Measurements from ENCODE around the gene MARCO. TPM values are rescaled to one million over a fixed set of nuclear protein-coding genes. Genes with fewer than 3 reads are reported as not detected.

Gene MARCO
- total and polyA plus RNA-seq, 4 donors, result 0.19 to 3.0 (median 0.44) TPM

DNA sequence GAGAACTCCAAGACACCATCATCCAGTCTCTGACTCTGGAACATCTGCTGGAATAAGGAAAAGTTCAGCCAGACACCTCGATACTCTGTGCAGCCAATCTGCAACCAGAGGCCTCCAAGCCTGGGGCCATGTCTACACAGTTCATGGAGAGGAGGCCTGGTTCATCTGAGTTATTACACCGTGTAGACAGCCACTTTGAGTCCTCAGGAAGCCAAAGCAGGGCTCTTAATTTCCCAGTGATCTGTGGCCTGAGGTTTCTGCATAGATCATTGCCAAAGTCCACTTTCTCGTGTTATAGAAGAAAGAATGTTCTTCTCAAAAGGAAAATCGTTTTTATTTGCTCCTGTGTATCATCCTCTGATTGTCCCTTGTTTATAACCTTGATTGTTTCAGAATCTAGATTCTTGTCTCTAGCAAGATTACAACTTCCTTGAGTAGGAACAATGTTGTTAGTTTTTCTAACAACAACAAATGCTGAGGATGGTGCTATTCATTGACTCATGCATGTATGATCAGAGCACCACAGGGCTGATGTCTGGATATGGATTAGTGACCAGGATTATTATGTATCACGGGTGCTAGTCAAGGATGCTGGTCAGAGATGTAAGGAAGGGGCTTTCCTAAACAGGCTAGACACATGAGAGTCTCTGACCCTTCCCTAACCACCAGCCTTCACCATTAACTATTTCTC lies 30.7 kb upstream of the MARCO start:
- peaks cover 2% of the 10 kb centered on the region for H3K9me3 ChIP-seq (ENCODE audit: control insufficient read depth, insufficient read depth, low read length)
- no peak overlapping the region for H3K27ac ChIP-seq (ENCODE audit: low read depth, low read length)
- H3K36me3 ChIP-seq (ENCODE audit: control insufficient read depth, insufficient read depth, low read length), result no peaks in the 10 kb centered on the region
- no peak overlapping the region for H3K4me3 ChIP-seq (ENCODE audit: low read depth, low read length)
- H3K4me1 ChIP-seq (ENCODE audit: control insufficient read depth, insufficient read depth, low read length), result no peaks in the 10 kb centered on the region
- H3K27me3 ChIP-seq (ENCODE audit: control insufficient read depth, insufficient read depth, low read length), result no peaks in the 10 kb centered on the region
- DNase-seq (ENCODE audit: low read depth in 4 of 6, low spot score in 6 of 6), result no peak
- WGBS (ENCODE audit: insufficient coverage), result 63% methylated on average over 2 of the region's 5 CpGs

GRCh38 chr2:118911936-118912335 lies 30.1 kb upstream of the MARCO start:
- Histone ChIP-seq H3K4me1 (ENCODE audit: control insufficient read depth, insufficient read depth, low read length) (no peaks in the 10 kb centered on the region), H3K27me3 (ENCODE audit: control insufficient read depth, insufficient read depth, low read length) (no peaks in the 10 kb centered on the region), H3K27ac (ENCODE audit: low read depth, low read length) (no peak overlapping the region), H3K36me3 (ENCODE audit: control insufficient read depth, insufficient read depth, low read length) (no peaks in the 10 kb centered on the region), H3K4me3 (ENCODE audit: low read depth, low read length) (no peak overlapping the region), H3K9me3 (ENCODE audit: control insufficient read depth, insufficient read depth, low read length) (no peaks in the 10 kb centered on the region)
- 96% methylated on average over 5 of the region's 8 CpGs for WGBS (ENCODE audit: insufficient coverage)
- no peak for DNase-seq (ENCODE audit: low read depth in 4 of 6, low spot score in 6 of 6)

DNA sequence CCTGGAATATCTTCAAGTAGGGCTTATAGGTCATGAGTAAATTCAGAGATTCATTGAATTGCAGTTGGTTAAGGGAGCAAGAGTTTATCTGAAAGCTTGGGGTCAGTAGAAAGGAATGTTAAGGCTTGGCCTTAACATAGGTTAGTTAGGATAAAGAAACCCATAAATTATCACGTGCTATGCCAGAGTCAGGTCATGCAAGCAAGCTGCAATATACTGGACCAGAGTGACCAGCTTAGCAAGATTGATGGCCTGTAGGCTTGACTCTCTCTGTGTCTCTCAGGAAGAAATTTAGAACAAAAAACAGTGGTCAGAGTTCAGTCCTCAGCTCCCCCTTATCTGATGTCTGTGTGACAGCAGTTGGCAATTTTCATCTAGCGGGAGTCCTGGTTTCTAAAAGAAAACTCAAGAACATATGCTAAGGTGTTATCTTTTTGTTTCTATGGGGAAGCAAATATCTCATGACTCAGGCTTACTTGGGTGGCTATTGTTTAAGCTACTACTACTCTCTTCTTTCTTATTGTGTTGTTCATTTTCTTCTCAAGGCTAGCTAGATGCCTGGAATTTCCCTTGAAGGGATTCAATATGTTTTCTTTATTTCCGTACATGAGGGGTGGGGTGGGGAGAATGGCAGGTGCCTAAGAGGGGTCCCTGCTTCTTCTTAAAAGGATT lies 28.7 kb upstream of the MARCO start:
- WGBS (ENCODE audit: insufficient coverage), result 66% methylated on average over 2 of the region's 3 CpGs
- H3K27me3 ChIP-seq (ENCODE audit: control insufficient read depth, insufficient read depth, low read length), result no peaks in the 10 kb centered on the region
- H3K9me3 ChIP-seq (ENCODE audit: control insufficient read depth, insufficient read depth, low read length), result no peaks in the 10 kb centered on the region

DNA sequence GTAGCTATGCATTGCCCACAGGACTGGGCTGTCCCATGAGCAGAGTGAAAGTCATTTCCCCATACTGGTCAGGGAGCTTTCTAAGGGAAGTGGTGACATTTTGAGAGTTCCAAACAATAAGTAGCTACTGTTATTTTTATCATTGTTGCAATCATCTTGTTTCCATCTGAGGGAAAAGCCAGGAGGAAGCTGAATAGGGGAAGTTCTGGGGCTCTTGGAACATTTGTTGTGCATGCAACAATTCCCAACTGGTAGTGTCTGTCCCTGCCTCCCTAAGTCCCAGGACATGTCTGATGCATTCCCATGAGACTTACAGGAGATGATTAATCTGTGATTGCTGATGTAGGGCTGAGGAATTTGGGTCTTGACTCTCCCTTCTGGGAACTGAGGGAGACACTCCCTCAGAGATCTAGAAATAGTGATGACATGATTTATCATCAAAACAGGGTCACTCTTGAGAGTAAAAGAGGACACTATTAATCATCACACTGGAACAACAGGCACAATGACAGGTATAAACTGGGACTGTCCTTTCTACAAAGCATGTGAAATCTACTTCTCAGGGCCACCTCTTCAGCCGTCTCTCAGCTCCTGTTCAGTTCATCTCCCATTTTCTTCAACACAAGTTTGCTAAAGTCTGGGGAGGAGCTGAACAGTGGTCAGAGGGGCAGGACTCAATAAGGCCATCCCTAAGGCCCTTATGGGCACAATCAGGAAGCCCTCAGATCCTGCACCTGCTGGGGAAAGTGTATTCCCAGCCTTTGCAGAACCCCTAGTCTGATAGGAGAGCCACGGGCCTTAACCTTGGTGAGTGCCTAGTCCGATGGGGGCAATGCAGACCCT lies 28.0 kb upstream of the MARCO start:
- Histone ChIP-seq H3K4me3 (ENCODE audit: low read depth, low read length) (no peak overlapping the region), H3K36me3 (ENCODE audit: control insufficient read depth, insufficient read depth, low read length) (no peaks in the 10 kb centered on the region), H3K9me3 (ENCODE audit: control insufficient read depth, insufficient read depth, low read length) (no peaks in the 10 kb centered on the region), H3K27me3 (ENCODE audit: control insufficient read depth, insufficient read depth, low read length) (no peaks in the 10 kb centered on the region), H3K27ac (ENCODE audit: low read depth, low read length) (no peak overlapping the region), H3K4me1 (ENCODE audit: control insufficient read depth, insufficient read depth, low read length) (no peaks in the 10 kb centered on the region)
- no peak for DNase-seq (ENCODE audit: low read depth in 4 of 6, low spot score in 6 of 6)
- WGBS (ENCODE audit: insufficient coverage), result 91% methylated on average over 2 of the region's 3 CpGs

More for the DNA sequence above, 28.7 kb upstream of the MARCO start:
- Histone ChIP-seq H3K4me3 (ENCODE audit: low read depth, low read length) (no peak overlapping the region), H3K27ac (ENCODE audit: low read depth, low read length) (no peak overlapping the region), H3K36me3 (ENCODE audit: control insufficient read depth, insufficient read depth, low read length) (no peaks in the 10 kb centered on the region), H3K4me1 (ENCODE audit: control insufficient read depth, insufficient read depth, low read length) (no peaks in the 10 kb centered on the region)
- no peak for DNase-seq (ENCODE audit: low read depth in 4 of 6, low spot score in 6 of 6)

- WGBS (ENCODE audit: insufficient coverage), result 86% methylated on average over 9 of the region's 9 CpGs
- H3K9me3 ChIP-seq (ENCODE audit: control insufficient read depth, insufficient read depth, low read length), result no peaks in the 10 kb centered on the region
Measured at GRCh38 chr2:118914721-118915453, 27.1 kb upstream of the MARCO start.

DNA sequence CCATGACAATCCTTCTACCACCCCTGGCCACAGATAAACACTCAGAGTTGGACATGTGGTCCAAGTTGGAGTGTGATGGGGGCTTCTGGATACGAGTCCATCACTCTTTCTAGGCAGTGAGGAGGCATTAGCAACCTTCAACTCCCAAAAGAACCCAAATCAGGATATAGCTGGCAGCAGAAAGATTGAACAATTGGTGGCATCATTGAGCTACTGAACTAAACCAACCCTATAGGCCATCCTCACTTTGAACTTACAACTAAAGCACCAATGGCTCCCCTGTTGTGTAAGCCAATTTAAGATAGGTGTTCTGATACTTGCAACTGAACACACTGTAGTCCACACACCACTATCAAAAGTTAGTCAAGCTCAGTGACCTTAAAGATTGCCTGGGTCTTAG lies 24.0 kb upstream of the MARCO start:
- Histone ChIP-seq H3K9me3 (ENCODE audit: control insufficient read depth, insufficient read depth, low read length) (no peaks in the 10 kb centered on the region), H3K36me3 (ENCODE audit: control insufficient read depth, insufficient read depth, low read length) (no peaks in the 10 kb centered on the region), H3K27me3 (ENCODE audit: control insufficient read depth, insufficient read depth, low read length) (no peaks in the 10 kb centered on the region), H3K27ac (ENCODE audit: low read depth, low read length) (no peak overlapping the region), H3K4me1 (ENCODE audit: control insufficient read depth, insufficient read depth, low read length) (no peaks in the 10 kb centered on the region), H3K4me3 (ENCODE audit: low read depth, low read length) (no peak overlapping the region)
- no peak for DNase-seq (ENCODE audit: low read depth in 4 of 6, low spot score in 6 of 6)
- no CpG with 5 or more reads among the region's 1 CpG for WGBS (ENCODE audit: insufficient coverage)

More at GRCh38 chr2:118914721-118915453, 27.1 kb upstream of the MARCO start:
- Histone ChIP-seq H3K36me3 (ENCODE audit: control insufficient read depth, insufficient read depth, low read length) (no peaks in the 10 kb centered on the region), H3K4me1 (ENCODE audit: control insufficient read depth, insufficient read depth, low read length) (no peaks in the 10 kb centered on the region), H3K27ac (ENCODE audit: low read depth, low read length) (no peak overlapping the region), H3K27me3 (ENCODE audit: control insufficient read depth, insufficient read depth, low read length) (no peaks in the 10 kb centered on the region), H3K4me3 (ENCODE audit: low read depth, low read length) (no peak overlapping the region)
- DNase-seq (ENCODE audit: low read depth in 4 of 6, low spot score in 6 of 6), result no peak

DNA sequence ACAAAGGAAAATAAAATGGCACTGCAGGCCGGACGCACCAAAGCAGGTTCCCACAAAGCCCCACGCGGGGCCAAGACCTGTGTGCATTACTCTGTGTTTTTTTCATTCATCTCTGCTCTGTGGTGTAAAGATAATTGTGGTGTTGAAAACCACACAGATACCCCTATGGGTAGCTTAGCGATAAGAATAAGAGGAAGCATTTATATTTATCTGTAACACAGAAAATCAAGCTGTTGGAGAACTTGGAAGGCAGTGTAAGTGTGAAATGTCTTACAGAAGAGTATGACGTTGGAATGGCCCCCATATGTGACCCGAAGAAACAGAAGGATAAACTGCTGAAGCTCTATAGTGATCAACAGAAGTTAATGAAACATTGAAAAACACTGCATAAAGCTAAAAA lies 20.3 kb upstream of the MARCO start:
- Histone ChIP-seq H3K9me3 (ENCODE audit: control insufficient read depth, insufficient read depth, low read length) (no peaks in the 10 kb centered on the region), H3K4me1 (ENCODE audit: control insufficient read depth, insufficient read depth, low read length) (no peaks in the 10 kb centered on the region), H3K36me3 (ENCODE audit: control insufficient read depth, insufficient read depth, low read length) (no peaks in the 10 kb centered on the region), H3K27me3 (ENCODE audit: control insufficient read depth, insufficient read depth, low read length) (no peaks in the 10 kb centered on the region), H3K27ac (ENCODE audit: low read depth, low read length) (no peak overlapping the region), H3K4me3 (ENCODE audit: low read depth, low read length) (no peak overlapping the region)
- 86% methylated on average over 2 of the region's 7 CpGs for WGBS (ENCODE audit: insufficient coverage)
- DNase-seq (ENCODE audit: low read depth in 4 of 6, low spot score in 6 of 6), result no peak

GRCh38 chr2:118922254-118922653 lies 19.7 kb upstream of the MARCO start:
- no peaks in the 10 kb centered on the region for H3K36me3 ChIP-seq (ENCODE audit: control insufficient read depth, insufficient read depth, low read length)
- H3K4me3 ChIP-seq (ENCODE audit: low read depth, low read length), result no peak overlapping the region
- H3K4me1 ChIP-seq (ENCODE audit: control insufficient read depth, insufficient read depth, low read length), result no peaks in the 10 kb centered on the region
- no peaks in the 10 kb centered on the region for H3K9me3 ChIP-seq (ENCODE audit: control insufficient read depth, insufficient read depth, low read length)
- H3K27ac ChIP-seq (ENCODE audit: low read depth, low read length), result no peak overlapping the region
- 83% methylated on average over 2 of the region's 2 CpGs for WGBS (ENCODE audit: insufficient coverage)
- no peaks in the 10 kb centered on the region for H3K27me3 ChIP-seq (ENCODE audit: control insufficient read depth, insufficient read depth, low read length)
- DNase-seq (ENCODE audit: low read depth in 4 of 6, low spot score in 6 of 6), result peak in 1 of 6 donors; percentile 2

- H3K36me3 ChIP-seq (ENCODE audit: control insufficient read depth, insufficient read depth, low read length), result no peaks in the 10 kb centered on the region
- H3K4me3 ChIP-seq (ENCODE audit: low read depth, low read length), result no peak overlapping the region
- no peak overlapping the region for H3K27ac ChIP-seq (ENCODE audit: low read depth, low read length)
- H3K27me3 ChIP-seq (ENCODE audit: control insufficient read depth, insufficient read depth, low read length), result no peaks in the 10 kb centered on the region
- no peaks in the 10 kb centered on the region for H3K4me1 ChIP-seq (ENCODE audit: control insufficient read depth, insufficient read depth, low read length)
- no peak for DNase-seq (ENCODE audit: low read depth in 4 of 6, low spot score in 6 of 6)
- no peaks in the 10 kb centered on the region for H3K9me3 ChIP-seq (ENCODE audit: control insufficient read depth, insufficient read depth, low read length)
- WGBS (ENCODE audit: insufficient coverage), result 57% methylated on average over 1 of the region's 1 CpG
Measured at GRCh38 chr2:118923371-118923770, 18.6 kb upstream of the MARCO start.

Data from spinal cord (tissue), 10 donors.